GM06990 (cell line): Measurements from ENCODE around the gene RAB31.

ENCODE experiments used
- DNase-seq: peaks from one replicate; pipeline ENCODE4 v3.0.0-alpha.2; 2011; ENCODE audit not compliant: insufficient read length; ENCODE audit errors: extremely low read depth
- H3K27me3 ChIP-seq: replicated peaks from 2 replicates; pipeline ENCODE4 v1.6.0; 2011; ENCODE audit warnings: low read length; ENCODE audit not compliant: control insufficient read depth, insufficient read depth
- H3K36me3 ChIP-seq: 2 replicates; pipeline ENCODE4 v1.5.1; 2011; ENCODE audit warnings: low read length; ENCODE audit not compliant: control insufficient read depth, insufficient read depth
- H3K4me3 ChIP-seq: replicated peaks from 2 replicates; pipeline ENCODE4 v1.5.1; 2011; ENCODE audit warnings: low read depth, mild to moderate bottlenecking, control low read depth, low read length
- CTCF ChIP-seq: IDR thresholded peaks from 2 replicates; pipeline ENCODE4 v1.5.1; 2011; ENCODE audit warnings: low read length, control low read depth, mild to moderate bottlenecking, inconsistent platforms; ENCODE audit not compliant: insufficient read depth, poor library complexity, severe bottlenecking

Gene RAB31

GRCh38 chr18:9796935-9797549 lies 88.9 kb downstream of the RAB31 start:
- no peak overlapping the region for H3K4me3 ChIP-seq
- H3K36me3 ChIP-seq: no peaks in the 10 kb centered on the region
- no peaks in the 10 kb centered on the region for H3K27me3 ChIP-seq
- no peak for TF ChIP-seq CTCF
- no peak for DNase-seq

- no peaks in the 10 kb centered on the region for H3K27me3 ChIP-seq
- no peak for TF ChIP-seq CTCF
- no peak for DNase-seq
- H3K36me3 ChIP-seq: no peaks in the 10 kb centered on the region
- no peak overlapping the region for H3K4me3 ChIP-seq
These were observed 94.3 kb downstream of the RAB31 start for GRCh38 chr18:9802175-9803062.

GRCh38 chr18:9803063-9803697 lies 95.1 kb downstream of the RAB31 start:
- DNase-seq: no peak
- H3K36me3 ChIP-seq: no peaks in the 10 kb centered on the region
- no peak overlapping the region for H3K4me3 ChIP-seq
- H3K27me3 ChIP-seq: no peaks in the 10 kb centered on the region
- no peak for TF ChIP-seq CTCF

- Histone ChIP-seq H3K4me3 (no peak overlapping the region), H3K36me3 (no peaks in the 10 kb centered on the region), H3K27me3 (no peaks in the 10 kb centered on the region)
- no peak for TF ChIP-seq CTCF
- no peak for DNase-seq
These were observed 95.8 kb downstream of the RAB31 start for GRCh38 chr18:9803698-9804516.

GRCh38 chr18:9804517-9805104 lies 96.5 kb downstream of the RAB31 start:
- TF ChIP-seq CTCF: no peak
- H3K27me3 ChIP-seq: no peaks in the 10 kb centered on the region
- no peaks in the 10 kb centered on the region for H3K36me3 ChIP-seq
- no peak overlapping the region for H3K4me3 ChIP-seq
- DNase-seq: no peak
